ENCODE data around the gene RETREG1. TPM values are rescaled to one million over a fixed set of nuclear protein-coding genes. Genes with fewer than 3 reads are reported as not detected.
"Not testable (repeated sequence)": the region's sequence is repeated elsewhere in the genome, so short reads cannot be mapped to it uniquely, and the experiment has no call there.

RETREG1 gene
- total RNA-seq, 1 donor from 2014 or later, result 160 TPM

DNA sequence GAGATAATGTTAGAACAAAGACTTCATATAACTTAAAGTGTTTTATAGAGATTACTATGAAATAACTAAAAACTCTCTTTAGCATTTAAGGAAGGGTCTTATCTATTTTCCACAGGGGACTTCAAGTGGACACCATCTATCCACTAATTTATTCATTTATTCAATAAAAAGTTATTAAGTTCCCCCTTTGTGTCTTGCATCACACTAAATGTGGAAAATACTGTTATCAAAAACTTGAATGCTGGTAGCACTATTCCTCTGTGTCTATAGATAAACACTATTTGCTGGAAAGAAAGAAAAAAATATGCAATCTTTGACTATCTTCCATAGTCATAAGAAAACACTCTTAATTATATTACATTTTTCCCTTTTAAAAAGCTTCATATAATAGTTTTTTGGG is 131.1 kb downstream of the RETREG1 start:
- no peak for DNase-seq

DNA sequence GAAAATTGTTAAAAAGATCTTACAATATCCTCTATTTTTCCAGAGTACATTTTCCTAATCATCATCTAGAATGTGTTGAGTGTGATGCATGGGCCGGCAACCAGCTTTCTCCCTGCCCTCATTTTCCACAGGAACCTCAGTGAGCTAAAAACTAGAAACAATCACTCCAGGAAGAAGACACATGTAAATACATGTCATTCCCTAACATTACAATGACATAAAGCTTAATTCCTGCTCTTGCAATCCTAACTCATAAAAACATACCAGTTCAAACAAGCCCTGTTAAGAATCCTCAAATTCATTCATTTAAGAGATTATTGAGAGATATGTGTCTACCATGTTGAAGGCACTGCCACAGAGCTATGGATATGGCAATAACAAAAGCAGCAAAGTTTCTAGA is 132.7 kb downstream of the RETREG1 start:
- no peak for DNase-seq

DNA sequence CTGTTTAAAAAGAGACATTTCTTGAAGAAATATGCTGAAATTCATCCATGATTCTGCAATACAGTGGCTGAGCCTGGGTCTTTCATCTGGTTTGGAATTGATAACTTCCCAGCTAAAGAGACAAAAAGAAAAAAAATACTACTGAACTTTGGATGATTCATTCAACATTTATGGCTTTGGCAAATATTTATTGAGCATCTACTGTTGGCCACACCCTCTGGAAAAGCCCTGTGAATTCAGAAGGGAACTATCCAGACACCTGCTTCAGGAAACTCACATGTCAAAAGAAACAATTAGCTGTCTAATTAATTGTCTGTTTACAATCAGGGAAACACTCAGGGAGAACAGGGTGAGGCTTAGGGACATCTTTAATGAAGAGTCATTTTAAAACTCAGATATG is 133.4 kb downstream of the RETREG1 start:
- no peak for DNase-seq

DNA sequence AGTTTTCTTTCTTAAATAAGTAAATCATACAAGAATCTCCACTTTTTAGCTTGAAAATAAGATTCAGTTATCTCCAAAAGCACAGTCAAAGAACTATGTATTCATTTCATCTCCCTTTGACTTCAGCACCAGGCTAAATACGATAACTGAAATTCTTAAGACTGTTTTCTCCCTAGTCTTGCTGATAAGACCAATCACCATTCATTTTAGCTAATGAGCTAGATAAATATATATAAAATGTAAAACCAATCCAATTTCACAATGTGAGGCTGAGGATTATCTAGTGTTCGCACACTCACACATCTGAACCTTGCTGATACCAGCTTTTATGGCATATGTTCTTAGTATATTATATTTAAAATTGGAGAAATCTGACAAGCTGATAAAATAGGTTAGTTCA is 133.9 kb downstream of the RETREG1 start:
- DNase-seq, result no peak

DNA sequence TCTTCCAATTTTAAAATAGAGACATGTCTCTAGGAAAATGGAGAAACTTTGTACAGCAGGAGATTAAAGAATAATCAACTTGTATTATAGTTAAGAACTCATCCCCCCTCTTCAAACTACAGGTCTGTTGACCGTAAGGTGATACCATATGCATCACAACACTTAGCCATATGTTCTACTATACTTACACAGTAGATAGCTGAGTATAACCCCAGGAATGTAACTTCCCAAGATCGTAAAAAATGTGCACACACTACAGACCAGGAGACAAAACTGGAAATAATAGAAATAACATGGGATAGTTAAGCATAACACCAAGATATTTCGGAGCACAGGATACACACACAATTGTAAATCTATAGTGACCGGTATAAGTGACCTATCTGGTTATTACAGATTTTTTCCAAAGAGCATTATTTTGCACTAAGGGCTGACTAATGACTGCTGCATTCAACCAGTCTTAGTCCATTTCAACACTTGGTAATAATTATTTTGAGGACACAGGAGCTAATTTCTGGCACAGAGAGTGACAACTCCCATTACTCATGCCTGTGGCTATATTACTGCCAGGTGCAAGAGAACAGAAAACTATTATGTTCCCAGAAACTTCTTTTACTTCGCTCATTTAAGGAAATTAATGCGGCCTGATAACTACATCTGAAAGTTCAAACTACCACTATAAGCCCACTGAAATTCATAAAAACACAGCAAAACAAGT is 135.8 kb downstream of the RETREG1 start:
- no peak for DNase-seq

DNA sequence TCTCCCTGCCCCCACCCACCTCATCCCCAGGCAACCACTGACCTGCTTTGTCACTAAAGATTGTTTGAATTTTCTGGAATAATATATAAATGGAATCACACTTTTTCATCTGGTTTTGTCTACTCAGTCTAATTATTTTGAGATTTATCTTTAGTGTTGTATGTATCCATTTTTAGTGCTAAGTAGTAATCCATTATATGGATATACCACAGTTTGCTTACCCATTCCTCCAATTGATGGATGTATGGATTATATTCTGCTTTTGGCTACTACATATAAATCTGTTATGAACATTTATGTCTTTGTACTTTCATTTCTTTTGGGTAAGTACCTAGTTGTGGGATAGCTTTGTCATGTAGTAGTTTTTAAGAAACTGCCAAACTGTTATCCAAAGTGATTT is 136.7 kb downstream of the RETREG1 start:
- DNase-seq, result no peak

DNA sequence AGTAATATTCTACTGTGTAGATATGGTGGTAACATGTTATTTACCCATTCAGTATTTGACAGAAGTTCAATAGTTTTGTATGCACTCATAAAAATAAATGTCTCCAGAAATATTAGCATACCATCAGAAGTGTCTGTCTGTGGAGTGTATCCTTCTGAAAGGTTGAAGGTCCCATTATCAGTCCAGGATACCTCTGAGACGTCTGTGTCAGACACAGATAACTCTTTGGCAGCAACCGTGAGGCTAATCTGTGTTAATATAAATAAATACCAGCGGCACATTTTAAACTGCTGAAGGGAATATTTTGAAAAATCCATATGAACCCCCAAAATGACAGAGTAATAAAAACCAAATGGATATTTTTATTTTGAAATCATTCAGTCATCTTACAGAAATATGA is 139.3 kb downstream of the RETREG1 start:
- no peak for DNase-seq

DNA sequence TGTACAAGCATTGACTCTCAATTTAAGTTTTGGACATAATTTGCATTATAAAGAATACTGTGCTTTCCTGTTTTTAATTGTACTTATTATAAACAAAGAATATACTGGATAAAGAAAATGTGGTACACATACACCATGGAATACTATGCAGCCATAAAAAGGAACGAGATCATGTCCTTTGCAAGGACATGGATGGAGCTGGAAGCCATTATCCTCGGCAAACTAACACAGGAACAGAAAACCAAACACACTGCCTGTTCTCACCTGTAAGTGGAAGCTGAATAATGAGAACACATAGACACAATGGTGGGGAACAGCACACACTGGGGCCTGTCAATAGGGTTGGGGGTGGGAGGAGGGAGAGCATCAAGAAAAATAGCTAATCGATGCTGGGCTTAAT is 140.4 kb downstream of the RETREG1 start:
- not testable (repeated sequence) for DNase-seq

DNA sequence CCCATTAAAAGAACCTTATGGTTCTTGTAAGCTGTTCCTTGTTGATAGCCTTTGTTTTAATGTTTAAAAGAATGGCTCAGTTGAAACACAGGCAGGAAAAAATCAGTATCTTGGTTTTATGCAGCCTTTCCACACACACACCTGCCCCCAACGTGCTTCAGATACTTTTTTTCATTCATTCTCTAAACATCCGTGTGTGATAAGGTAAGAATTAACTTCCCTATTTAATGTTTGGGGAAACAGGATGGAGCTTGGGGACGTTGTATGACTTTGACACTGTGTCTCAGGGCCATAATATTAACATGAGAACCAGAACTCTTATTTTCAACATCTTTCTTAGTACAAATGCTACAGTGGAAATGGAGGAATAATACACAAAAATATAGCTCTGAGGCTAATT is 145.4 kb downstream of the RETREG1 start:
- DNase-seq, result no peak

DNA sequence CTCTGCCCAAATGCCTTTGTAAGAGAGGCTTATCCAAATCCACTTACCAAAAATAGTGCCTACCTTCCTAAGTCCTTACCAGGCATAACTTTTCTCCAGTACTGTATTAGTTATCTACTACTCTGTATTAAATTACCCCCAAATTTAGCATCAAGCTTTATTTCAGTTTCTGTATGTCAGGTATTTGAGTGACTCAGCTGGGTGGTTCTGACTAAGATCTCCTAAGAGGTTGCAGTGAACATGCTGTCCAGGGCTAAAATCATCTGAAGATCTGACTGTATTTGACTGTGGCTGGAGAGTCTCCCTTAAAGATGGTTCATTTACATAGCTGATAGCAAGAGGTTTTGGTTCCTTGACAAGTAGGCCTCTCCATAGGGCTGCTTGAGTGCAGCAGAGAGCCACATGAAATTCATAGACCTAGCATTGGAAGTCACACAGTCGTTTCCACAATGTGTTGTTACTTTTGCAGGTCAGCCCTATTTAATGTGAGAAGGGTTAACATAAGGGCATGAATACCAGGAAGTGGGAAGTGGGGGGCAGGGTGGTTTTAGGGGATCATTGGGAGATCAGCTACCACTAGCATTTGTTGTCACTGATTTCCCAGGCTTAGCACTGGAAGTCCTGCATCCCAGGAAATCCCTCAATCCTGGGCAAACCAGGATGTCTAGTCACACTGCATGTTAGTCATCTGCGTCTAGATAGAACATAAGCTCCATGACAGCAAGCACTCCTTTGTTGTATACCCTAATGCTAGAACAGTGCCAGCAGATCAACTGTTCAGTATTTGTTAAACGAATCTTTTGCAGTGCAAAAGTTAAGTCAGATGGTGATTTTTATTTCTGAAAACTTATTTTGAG is 149.2 kb downstream of the RETREG1 start:
- peak; percentile 58 for DNase-seq

DNA sequence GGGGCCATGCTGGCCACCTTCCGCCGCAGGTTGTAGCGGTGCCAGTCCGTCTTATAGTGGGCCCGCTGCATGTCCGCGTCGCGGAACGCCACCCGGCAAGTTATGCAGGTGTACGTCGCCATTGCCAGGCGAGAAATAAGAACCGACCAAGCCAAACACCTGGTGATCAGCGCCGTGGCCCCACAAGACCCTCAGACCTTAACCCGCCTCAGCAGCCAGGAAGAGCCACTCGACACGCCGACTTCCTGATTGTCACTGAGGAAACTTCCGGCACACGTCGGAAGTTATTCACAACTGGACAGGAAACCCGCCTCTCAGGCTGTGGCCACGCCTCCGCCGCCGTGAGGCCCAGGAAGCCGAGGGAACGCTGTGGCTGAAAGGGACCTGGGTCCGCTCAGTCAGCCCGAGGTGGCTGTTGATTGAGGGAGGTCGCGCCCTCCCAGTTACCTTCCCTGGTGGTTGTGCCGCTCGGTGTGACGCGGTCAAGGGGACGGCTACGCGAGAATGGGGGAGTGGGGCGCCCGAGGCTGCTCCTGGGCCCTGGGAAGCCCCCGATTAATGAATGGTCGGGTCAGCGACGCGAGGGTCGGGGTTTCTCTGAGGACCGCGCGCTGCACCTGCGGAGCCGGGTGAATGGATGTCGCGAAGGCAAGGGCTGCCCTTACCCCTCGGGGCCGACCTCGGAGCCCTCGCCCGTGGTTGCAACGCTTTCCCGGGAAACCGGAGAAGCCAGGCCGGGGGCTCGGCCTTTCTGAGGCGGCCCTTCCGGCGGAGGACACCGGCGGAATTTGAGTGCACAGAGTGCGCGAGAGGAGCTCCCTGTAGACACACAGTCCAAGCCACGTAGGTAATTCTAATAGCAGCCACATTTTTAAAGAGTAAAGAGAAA is 151.0 kb downstream of the RETREG1 start, which contains the start of gene ZNF622:
Gene ZNF622 (minus strand): TSS at position 257 of the 889 bp plus-strand sequence. CDS start 135 bp downstream, at position 122.
- peak; percentile 96 for DNase-seq

DNA sequence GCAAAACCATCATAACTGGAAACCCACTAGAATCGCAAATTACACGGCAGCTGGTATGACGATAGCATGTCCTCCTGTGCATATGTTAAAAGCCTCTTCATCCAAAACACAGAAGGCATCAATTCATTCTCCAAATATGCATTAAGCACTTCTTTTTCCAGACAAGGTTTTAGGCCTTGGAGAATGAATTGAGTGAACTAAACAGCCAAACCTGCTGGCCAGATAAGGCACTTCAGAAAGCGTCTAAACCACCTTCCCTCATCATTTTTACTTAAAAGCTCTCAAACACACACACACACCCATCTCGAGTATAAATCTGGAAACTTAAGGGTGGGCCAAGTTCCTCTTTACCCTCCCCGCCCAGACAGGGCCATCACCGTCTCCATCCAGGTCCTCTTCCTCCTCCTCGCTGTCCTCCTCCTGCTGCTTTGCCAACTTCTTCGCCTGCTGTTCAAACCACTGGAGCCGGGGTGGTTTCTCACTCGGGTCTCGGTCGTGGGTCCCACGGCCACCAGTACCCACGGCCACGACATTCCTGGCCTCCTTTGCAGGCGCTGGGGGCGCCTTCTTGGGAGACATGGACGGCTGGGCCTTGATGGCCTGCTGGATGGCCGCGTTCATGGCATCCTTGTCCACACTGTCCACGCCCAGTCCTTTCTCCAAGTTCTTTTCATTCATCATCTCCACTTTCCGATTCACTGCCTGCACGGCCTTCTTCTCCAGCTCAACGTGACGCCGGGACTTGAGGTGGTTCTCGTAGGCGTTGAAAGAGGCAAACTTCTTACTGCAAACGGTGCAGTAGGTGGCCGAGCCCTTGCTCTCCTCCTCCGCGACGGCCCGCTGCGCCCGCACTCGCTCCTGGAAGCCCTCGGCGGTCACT is 151.9 kb downstream of the RETREG1 start:
- no peak for DNase-seq

DNA sequence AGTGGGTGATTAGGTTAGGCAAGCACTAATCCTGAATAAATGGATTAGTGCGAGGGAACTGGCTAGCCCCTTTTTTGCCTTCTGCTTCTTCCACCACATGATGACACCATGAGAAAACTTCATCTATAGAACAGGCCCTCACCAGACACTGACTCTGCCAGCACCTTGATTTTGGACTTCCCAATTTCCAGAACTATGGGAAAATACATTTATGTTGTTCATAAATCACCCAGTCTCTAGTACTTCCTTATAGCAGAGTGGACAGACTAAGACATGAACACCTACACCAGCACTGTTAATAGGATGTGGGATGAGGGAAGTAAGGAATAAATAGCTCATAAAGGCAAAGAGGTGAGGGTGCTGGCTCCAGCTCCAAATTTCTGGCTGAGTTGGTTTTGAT is 152.6 kb downstream of the RETREG1 start:
- DNase-seq, result no peak

DNA sequence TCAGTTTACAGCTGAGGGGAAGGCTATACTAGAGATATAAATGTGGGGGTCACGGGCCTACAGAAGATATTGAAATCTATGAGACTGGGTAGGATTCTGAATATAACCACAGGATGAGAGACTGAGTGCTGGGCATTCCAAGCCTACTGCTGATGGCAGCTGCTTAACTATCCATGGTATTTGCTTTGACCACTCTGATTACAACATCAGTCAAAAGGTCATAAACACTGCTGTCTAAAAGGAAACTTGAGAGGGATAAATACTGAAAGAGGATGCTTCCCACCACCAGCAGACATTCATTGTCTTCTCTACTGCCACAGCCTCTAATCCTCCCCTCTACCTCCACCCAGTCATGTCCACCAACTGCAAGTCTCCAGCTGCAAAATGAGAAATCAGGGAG is 155.0 kb downstream of the RETREG1 start:
- DNase-seq, result peak; percentile 21

DNA sequence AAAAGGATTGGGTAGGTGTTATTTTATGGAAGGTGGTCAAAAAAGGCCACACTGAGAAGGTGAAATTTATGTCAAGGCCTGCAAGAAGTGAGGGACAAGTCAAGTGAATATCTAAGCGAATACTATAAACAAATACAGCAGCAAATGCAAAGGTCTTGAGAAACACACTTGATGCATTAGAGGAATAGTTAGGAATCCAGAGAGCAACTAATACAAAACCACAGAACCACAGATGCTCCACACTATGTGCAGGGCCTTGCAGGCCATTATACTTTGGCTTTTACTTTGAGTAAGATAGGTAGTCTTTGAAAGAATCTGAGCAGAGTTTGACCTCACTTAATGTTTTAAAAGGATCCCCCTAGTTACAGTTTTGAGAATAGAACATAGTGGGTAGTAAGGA is 155.8 kb downstream of the RETREG1 start:
- DNase-seq, result no peak

DNA sequence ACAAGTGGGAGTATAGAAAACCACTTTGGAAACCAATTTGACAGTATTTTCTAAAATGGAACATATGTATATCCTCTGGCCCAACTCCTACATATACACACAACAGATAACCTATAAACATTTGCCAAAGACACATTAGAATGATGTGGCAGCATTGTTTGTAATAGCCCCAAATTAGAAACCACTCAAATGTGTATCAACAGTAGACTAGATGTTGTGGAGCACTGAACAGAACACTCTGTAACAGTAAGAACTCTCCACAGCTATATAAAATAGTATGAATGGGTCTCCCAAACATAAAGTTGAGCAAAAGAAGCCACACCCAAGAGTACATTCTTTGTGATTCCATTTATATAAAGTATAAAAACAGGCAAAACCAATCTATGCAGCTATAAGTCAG is 157.3 kb downstream of the RETREG1 start:
- no peak for DNase-seq

DNA sequence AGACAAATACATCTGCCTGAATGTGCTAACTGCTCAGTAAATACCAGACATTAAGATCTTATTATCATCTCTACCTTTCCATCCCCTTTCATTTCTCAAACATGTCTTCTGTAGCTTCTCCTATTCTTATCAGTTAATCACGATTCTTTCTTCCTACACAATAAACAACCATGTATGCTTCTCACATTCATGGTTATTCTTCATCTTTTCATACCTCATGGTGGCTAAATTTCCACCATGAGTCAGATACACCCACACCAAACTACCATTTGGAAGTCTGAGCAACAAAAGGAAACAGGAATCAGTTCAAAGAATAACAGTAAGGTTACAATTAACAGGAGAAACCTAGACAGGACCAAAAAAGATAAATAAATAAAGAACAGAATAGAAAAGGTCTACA is 158.9 kb downstream of the RETREG1 start:
- DNase-seq, result no peak

DNA sequence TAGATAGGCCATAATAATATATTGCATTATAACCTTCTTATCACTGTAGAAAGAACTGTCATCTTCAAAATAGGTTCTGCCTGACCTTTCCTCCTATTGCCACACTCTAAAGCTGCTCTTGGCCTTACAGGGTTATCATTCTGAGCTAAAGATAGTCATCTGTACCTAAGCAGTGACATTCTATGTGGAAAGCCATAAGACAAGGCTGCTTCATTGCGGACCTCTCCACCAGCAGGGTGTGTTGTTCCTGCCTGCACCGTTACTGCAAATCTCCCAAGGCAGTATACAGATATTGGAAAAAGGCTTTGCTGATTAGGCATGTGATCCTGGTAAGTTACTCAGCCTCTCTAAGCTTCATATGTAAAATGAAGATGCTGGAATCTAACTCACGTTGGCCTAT is 159.3 kb downstream of the RETREG1 start:
- DNase-seq, result no peak

DNA sequence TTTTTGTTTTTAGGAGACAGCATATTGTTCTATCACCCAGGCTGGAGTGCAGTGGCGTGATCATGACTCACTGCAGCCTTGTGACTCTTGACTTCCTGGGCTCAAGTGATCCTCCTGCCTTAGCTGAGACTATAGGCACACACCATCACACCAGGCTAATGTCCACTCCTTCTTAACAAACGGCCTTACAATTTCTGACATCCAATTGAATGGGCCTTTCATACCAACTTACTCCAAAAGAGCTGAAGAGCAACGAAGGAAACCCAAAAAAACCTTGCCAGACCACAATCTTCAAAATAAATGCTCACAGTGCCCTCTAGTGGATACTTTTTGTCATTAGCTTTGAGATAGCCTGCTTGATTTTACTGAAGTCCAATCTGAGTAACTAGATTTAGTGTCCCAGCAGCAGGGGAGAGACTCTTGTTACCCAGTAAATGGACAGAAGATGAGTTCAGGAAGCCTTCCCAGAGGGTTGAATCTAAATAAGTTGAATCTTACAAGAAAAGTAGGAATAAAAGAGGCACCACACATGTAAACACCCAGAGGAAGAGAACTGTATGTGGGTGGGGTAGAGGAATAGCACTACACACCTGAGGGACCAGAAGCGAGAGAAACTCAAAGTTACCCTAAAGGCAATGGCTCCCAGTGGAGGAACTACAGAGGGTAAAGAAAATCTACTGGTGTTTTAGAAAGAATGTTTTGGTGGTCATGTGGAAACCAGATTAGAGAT is 160.5 kb downstream of the RETREG1 start:
- DNase-seq, result peak; percentile 84

DNA sequence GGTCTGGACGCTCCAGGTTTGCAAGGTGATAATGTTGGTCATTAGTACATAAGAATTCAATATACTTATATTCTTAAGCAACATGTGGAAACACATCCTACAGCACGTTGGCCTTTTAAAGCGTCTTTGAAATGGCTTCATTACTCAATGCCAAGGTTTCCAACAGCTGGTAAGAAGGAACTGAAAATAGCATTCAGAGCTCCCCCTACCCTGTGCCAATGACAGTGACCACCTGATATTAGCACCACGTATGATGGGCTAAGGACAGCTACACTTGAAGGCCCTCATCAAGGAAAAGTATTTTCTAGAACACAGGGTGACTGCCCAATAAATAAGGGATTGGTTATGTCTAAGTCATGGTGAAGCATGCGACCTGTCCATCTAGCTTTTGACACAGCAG is 161.1 kb downstream of the RETREG1 start:
- DNase-seq, result no peak

DNA sequence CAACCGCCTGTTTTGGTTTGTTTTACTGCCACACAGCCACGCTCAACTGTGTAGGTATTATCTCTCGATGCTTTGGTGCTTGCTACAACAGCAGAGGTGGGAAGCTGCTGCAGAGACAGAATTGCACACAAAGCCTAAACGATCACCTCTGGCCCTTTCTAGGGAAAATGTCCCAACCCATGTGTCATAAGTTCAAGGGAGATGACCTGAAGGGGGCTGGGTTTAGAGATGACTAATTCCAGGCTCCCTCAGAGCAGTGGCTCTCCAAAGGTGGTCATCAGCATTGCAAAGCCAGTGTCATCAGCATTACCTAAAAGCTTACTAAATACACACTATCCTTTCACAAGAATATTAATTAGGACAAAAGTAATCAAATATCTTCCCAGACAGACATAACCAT is 162.1 kb downstream of the RETREG1 start:
- no peak for DNase-seq
